Measurements from ENCODE around the gene PITRM1.

The PITRM1 gene

DNA sequence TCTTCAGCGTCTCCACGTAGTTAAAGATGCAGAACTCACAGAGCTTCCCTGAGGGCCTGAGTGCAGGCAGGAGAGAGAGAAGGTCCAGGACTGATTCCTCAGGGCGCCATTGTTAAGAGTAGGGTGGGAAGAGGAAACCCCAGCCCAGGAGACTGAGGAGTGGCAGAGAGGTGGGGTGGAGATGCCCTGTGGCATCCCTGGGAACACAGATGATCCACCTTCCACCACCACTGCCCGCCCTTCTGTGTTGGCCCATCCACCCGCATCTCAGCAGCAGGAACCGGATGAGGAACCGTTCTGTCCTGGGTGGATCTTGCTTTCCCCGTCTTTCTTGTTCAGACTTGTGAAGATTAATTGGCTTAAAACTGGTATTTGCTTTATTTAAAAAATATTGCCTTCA lies 56.9 kb downstream of the PITRM1 start:
- no peak overlapping the region for H3K27ac ChIP-seq
- TF ChIP-seq, protein P1, sequence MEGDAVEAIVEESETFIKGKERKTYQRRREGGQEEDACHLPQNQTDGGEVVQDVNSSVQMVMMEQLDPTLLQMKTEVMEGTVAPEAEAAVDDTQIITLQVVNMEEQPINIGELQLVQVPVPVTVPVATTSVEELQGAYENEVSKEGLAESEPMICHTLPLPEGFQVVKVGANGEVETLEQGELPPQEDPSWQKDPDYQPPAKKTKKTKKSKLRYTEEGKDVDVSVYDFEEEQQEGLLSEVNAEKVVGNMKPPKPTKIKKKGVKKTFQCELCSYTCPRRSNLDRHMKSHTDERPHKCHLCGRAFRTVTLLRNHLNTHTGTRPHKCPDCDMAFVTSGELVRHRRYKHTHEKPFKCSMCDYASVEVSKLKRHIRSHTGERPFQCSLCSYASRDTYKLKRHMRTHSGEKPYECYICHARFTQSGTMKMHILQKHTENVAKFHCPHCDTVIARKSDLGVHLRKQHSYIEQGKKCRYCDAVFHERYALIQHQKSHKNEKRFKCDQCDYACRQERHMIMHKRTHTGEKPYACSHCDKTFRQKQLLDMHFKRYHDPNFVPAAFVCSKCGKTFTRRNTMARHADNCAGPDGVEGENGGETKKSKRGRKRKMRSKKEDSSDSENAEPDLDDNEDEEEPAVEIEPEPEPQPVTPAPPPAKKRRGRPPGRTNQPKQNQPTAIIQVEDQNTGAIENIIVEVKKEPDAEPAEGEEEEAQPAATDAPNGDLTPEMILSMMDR (conservative IDR thresholded peaks at IDR 0.05) = no peak

DNA sequence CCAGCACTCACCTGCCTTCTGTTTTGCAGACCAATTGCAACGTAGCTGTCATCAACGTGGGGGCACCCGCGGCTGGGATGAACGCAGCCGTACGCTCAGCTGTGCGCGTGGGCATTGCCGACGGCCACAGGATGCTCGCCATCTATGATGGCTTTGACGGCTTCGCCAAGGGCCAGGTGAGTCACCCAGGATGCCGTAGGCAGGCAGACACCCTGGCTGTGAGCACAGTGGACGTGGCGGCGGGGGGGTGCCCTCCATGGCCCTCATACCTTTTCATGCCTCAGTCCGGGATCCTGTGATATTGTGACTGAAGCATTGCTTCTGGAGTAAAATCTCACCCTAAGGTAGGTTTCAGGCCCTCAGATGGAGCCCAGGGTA lies 59.2 kb downstream of the PITRM1 start:
- TF ChIP-seq, protein P1 (conservative IDR thresholded peaks at IDR 0.05) = no peak
- H3K27ac ChIP-seq = no peak overlapping the region

DNA sequence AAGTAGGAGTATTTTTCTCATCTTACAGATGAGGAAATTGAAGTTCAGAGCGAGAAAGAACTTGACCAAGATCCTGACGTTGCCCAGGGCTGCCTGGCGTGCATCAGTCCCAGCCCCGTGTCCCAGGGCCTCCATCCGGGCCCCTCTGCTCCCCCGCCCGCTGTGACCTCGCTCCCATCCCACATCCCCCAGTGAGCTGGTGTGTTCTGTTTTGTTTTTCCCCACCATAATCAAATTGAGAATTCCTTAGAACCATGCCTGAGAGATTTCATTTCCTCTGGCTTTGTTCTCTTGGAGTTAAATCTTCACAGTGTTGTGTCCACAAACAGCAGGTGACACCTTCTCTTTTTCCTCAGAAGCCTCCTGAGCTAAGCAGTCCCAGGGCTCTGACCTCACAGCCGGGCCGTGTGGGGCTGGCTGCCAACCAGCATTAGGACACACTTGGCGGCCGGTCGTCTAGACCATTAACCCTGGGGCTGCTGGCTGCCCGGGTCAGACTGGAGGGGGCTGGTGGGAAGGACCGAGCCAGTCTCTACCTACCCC lies 60.9 kb downstream of the PITRM1 start:
- H3K27ac ChIP-seq = no peak overlapping the region
- TF ChIP-seq, protein P1 (conservative IDR thresholded peaks at IDR 0.05) = no peak

DNA sequence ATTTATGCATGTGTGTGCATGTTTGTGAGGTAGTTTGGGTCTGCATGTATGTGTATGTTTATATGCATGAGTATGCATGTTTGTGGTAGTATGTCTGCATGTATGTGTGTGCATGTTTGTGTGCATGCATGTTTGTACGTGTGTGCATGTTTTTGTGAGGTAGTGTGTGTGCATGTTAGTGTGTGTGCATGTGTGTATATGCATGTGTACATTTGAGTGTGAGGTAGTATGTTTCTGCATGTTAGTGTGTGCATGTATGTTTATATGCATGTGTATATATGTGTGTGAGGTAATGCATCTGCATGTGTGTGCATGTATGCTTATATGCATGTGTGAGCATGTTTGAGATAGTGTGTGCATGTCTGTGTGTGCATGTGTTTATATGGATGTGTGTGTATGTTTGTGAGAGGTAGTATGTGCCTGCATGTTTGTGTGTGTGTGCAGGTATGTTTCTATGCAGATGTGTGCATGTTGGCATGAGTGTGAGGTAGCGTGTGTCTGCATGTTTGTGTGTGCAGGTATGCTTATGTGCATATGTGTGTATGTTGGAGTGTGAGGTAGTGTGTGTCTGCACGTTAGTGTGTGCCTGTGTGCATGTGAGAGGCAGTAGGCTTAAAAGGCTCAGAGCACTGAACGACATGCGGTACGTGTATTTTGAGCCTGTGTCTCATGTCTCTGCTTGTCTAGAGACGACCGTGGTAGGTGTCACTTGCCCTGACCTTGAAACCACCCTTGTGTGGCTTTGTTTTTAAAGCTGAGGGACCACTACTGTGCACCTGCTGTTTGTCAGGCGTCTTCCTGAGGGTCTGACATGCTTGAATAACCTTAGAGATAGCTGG lies 61.6 kb downstream of the PITRM1 start:
- no peak overlapping the region for H3K27ac ChIP-seq
- TF ChIP-seq, protein P1 (conservative IDR thresholded peaks at IDR 0.05) = no peak

DNA sequence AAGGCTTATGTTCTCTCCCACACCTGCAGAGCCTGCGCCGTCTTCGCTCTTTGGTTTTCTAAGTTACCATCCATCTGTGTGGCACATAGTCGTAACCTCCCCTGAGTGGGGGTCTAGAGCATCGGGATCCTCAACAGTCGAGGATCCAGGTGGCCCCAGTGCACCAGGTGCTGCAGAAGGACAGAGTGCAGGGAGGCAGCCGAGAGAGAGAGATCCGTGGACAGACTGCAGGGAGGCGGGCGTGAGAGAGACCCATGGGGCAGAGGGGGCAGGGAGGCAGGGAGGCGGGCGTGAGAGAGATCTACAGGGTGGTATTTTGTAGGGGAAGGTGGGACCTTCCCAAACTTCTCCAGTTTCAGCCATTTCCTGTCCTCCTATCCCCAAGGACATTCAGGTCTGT lies 62.9 kb downstream of the PITRM1 start:
- no peak overlapping the region for H3K27ac ChIP-seq
- TF ChIP-seq, protein P1 (conservative IDR thresholded peaks at IDR 0.05) = no peak

DNA sequence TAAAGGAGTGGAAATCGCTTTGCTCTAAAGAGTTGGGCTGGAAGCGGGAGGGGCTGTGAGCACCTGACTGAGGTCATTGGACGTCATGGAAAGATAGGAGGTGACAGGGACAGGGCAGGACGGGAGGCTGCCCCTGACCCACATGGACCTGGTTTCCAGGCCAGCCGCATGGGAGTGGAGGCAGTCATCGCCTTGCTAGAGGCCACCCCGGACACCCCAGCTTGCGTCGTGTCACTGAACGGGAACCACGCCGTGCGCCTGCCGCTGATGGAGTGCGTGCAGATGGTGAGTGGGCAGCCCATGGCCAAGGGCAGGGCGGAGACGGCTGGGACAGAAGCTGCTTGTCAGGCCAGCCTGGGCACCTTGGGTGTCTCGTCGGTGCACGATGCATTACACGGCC lies 63.4 kb downstream of the PITRM1 start:
- H3K27ac ChIP-seq = no peak overlapping the region
- TF ChIP-seq, protein P1 (conservative IDR thresholded peaks at IDR 0.05) = no peak

DNA sequence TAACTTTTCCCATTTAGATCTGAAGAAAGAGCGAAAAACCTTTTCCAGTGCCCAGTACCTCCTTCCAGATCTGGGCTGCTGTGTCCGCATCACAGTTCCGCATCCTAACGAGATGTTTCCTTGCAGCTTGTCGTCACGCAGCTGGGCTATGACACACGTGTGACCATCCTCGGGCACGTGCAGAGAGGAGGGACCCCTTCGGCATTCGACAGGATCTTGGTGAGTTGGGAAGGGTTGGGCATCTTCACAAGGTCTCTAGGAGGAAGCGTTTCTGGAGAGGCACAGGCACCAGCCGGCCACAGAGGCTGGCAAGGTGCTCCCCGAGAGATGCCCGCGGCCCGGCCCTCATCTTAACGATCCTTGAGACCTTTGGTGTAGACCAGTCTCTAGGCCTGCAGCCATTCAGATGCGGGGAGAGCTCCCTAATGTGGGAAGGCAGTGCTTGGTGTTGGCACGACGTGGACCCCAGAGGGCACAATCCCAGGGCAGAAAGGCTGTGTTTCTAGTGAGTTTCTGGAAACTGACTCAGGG lies 63.9 kb downstream of the PITRM1 start:
- TF ChIP-seq, protein P1 (conservative IDR thresholded peaks at IDR 0.05) = no peak
- H3K27ac ChIP-seq = no peak overlapping the region

Measured in VCaP (cell line).